Measurements from ENCODE around the gene PODXL2.
A peak's percentile ranks its signal among the peaks of the same experiment; 100 is the strongest.
"Not testable (repeated sequence)": the region's sequence is repeated elsewhere in the genome, so short reads cannot be mapped to it uniquely, and the experiment has no call there.

PODXL2 gene

GRCh38 chr3:127680798-127681221 is 51.8 kb downstream of the PODXL2 start:
- TF ChIP-seq POLR2AphosphoS5 (IDR thresholded peaks at IDR 0.05; ENCODE audit: low read depth, low read length) (no peak), TAF1 (IDR thresholded peaks at IDR 0.05; ENCODE audit: borderline replicate concordance, low read depth, low read length) (no peak), POLR2A (IDR thresholded peaks at IDR 0.05; ENCODE audit: low read depth, low read length) (no peak)
- no peak for FAIRE-seq

GRCh38 chr3:127682175-127682554 is 53.2 kb downstream of the PODXL2 start:
- DNase-seq (ENCODE audit: insufficient read length); FAIRE-seq: not testable (repeated sequence)

More at GRCh38 chr3:127680798-127681221, 51.8 kb downstream of the PODXL2 start:
- DNase-seq (ENCODE audit: insufficient read length), result no peak

- peak; percentile 5 for FAIRE-seq
- TF ChIP-seq POLR2A (IDR thresholded peaks at IDR 0.05; ENCODE audit: low read depth, low read length) (no peak), POLR2AphosphoS5 (IDR thresholded peaks at IDR 0.05; ENCODE audit: low read depth, low read length) (no peak), TAF1 (IDR thresholded peaks at IDR 0.05; ENCODE audit: borderline replicate concordance, low read depth, low read length) (no peak)
- no peak for DNase-seq (ENCODE audit: insufficient read length)
Observed at GRCh38 chr3:127682561-127682960, 53.6 kb downstream of the PODXL2 start.

DNA sequence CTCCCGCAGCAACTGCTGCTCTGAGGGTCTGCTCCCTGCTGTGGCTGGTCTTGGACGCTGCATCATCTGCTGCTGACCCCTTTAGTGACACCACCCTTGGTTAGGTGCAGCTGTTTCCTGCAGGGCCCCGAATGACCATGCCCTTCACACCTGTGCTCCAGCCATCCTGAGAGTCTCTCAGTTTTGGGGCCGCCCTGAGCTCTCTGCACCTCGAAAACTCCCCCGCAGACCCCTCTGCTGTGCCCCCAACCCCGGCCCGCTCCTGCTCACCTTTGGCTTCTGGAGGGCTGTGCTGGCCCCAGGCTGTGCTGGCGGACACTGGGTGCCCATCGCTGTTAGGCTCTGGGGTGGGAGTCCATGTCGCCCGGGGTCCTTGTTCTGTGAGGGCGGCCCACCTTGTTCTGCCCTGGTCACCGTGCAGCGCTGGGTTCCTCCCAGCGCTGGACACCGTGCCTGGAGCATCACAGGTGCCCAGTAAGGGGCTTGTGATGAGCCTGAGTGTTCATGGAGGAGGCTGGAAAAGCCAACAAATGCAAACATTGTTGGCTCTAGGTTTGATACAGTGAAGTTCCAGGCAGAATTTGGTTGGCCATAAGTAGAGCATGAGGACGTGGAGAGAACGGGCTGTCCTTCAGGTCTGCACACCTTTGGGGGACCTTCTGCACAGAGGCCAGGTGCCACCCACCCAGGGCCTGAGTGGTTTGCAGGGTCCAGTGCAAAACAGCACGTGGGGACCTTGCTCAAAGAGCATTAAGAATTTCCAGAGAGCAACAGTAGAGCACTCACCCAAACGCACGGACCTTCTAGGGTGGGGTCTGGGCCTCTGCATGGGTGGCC is 56.1 kb downstream of the PODXL2 start:
- no peak for FAIRE-seq
- TF ChIP-seq TAF1 (IDR thresholded peaks at IDR 0.05; ENCODE audit: borderline replicate concordance, low read depth, low read length) (no peak), POLR2AphosphoS5 (IDR thresholded peaks at IDR 0.05; ENCODE audit: low read depth, low read length) (no peak), POLR2A (IDR thresholded peaks at IDR 0.05; ENCODE audit: low read depth, low read length) (no peak)
- no peak for DNase-seq (ENCODE audit: insufficient read length)

- no peak for TF ChIP-seq TAF1 (IDR thresholded peaks at IDR 0.05; ENCODE audit: borderline replicate concordance, low read depth, low read length)
- no peak for TF ChIP-seq POLR2A (IDR thresholded peaks at IDR 0.05; ENCODE audit: low read depth, low read length)
- TF ChIP-seq POLR2AphosphoS5 (IDR thresholded peaks at IDR 0.05; ENCODE audit: low read depth, low read length), result no peak
- FAIRE-seq (no peak), DNase-seq (ENCODE audit: insufficient read length) (no peak)
Observed at GRCh38 chr3:127685708-127686511, 56.9 kb downstream of the PODXL2 start.

- no peak for TF ChIP-seq POLR2A (IDR thresholded peaks at IDR 0.05; ENCODE audit: low read depth, low read length)
- TF ChIP-seq POLR2AphosphoS5 (IDR thresholded peaks at IDR 0.05; ENCODE audit: low read depth, low read length), result no peak
- TF ChIP-seq TAF1 (IDR thresholded peaks at IDR 0.05; ENCODE audit: borderline replicate concordance, low read depth, low read length), result no peak
- DNase-seq (ENCODE audit: insufficient read length), result no peak
- FAIRE-seq, result no peak
Observed at GRCh38 chr3:127686512-127686894, 57.5 kb downstream of the PODXL2 start.

DNA sequence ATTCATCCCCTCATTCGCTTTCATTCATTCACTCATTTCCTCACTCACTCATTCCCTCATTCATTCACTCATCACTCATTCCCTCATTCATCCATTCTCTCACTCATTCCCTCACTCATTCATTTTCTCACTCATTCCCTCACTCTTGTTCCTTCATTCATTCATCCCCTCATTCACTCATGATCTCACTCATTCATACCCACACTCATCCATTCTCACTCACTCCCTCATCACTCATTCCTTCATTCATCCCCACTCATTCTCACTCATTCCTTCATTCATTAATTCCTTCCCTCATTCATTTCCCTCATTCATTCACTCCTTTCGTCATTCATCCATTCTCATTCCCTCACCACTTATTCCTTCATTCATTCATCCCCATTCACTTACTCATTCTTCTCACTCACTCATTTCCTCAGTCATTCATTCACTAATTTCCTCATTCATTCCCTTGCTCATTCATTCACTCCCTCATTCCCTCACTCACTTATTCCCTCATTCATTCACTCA is 58.3 kb downstream of the PODXL2 start:
- FAIRE-seq (no peak), DNase-seq (ENCODE audit: insufficient read length) (no peak)
- TF ChIP-seq POLR2AphosphoS5 (IDR thresholded peaks at IDR 0.05; ENCODE audit: low read depth, low read length), result no peak
- TF ChIP-seq TAF1 (IDR thresholded peaks at IDR 0.05; ENCODE audit: borderline replicate concordance, low read depth, low read length), result no peak
- TF ChIP-seq POLR2A (IDR thresholded peaks at IDR 0.05; ENCODE audit: low read depth, low read length), result no peak

GRCh38 chr3:127688022-127688415 is 59.0 kb downstream of the PODXL2 start:
- no peak for DNase-seq (ENCODE audit: insufficient read length)

DNA sequence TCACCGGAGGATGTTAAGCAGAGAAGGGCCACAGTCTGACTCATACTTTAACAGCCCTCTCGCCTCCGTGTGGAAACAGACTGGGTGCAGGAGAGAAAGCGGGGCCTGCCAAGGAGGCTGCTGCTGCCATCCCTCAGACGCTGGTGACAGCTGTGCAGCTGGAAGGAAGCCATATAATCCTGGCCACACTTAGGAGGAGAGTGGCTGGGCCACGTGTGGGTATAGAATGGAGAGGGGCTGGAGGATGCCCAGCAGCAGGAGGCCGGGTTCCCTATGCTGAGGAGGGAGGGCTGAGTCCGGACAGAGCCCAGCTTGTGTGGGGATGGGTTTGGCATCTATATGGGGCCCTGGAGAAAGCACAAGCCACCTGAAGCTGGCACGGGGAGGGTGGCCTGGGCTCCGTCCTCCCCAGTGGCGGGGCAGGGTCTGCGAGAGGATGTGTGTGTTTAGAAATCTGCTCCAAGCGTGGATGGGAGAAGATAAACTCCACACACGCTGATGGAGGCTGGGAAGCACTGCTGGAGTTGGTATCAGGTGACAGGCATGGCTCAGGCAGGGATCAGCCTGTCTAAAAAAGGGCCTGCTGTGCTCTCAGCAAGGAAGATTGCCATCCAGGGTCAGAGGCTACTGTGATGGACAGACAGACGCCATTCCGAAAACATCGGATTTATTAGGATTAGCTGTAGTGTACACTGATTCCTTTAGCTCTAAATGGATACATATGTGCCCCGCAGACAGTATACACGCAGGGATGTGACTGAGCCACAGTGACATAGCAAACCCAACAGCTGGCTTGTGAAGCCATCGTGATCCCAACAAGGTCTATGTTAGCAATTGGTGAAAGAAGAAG is 59.7 kb downstream of the PODXL2 start:
- TF ChIP-seq TAF1 (IDR thresholded peaks at IDR 0.05; ENCODE audit: borderline replicate concordance, low read depth, low read length), result no peak
- TF ChIP-seq POLR2AphosphoS5 (IDR thresholded peaks at IDR 0.05; ENCODE audit: low read depth, low read length), result peak; percentile 54; the same call in 1 of the 2 replicates
- no peak; the same call in 1 of the 2 replicates for TF ChIP-seq POLR2A (IDR thresholded peaks at IDR 0.05; ENCODE audit: low read depth, low read length)
- DNase-seq (ENCODE audit: insufficient read length) (no peak), FAIRE-seq (no peak)

More at GRCh38 chr3:127688022-127688415, 59.0 kb downstream of the PODXL2 start:
- FAIRE-seq, result no peak
- no peak for TF ChIP-seq POLR2AphosphoS5 (IDR thresholded peaks at IDR 0.05; ENCODE audit: low read depth, low read length)
- TF ChIP-seq TAF1 (IDR thresholded peaks at IDR 0.05; ENCODE audit: borderline replicate concordance, low read depth, low read length), result no peak
- TF ChIP-seq POLR2A (IDR thresholded peaks at IDR 0.05; ENCODE audit: low read depth, low read length), result no peak

GRCh38 chr3:127689266-127689860 is 60.4 kb downstream of the PODXL2 start:
- DNase-seq (ENCODE audit: insufficient read length), result no peak
- FAIRE-seq, result no peak
- TF ChIP-seq POLR2AphosphoS5 (IDR thresholded peaks at IDR 0.05; ENCODE audit: low read depth, low read length), result 0 out of 2 replicates have a peak, but pooled peaks have one; percentile 12
- no peak for TF ChIP-seq TAF1 (IDR thresholded peaks at IDR 0.05; ENCODE audit: borderline replicate concordance, low read depth, low read length)
